HEK293 (cell line): ENCODE data around the gene CIC.

Experiments used
- EGR2 ChIP-seq: fragments of 450-650 bp; formaldehyde crosslinking; IDR thresholded peaks from 2 replicates; pipeline ENCODE4 v1.5.1; 2016; ENCODE audit warnings: low read depth, missing biosample characterization, missing genetic modification characterization
- FEZF1 ChIP-seq: fragments of 450-650 bp; formaldehyde crosslinking; IDR thresholded peaks from 2 replicates; pipeline ENCODE4 v1.5.1; 2016; ENCODE audit warnings: missing biosample characterization, missing genetic modification characterization
- GLIS2 ChIP-seq: fragments of 450-650 bp; formaldehyde crosslinking; IDR thresholded peaks from 2 replicates; pipeline ENCODE4 v1.5.1; 2016; ENCODE audit warnings: missing biosample characterization, missing genetic modification characterization
- HIC1 ChIP-seq: fragments of 450-650 bp; formaldehyde crosslinking; IDR thresholded peaks from 2 replicates; pipeline ENCODE4 v1.5.1; 2016; ENCODE audit warnings: missing biosample characterization, missing genetic modification characterization
- HOXA7 ChIP-seq: sonication (generic); formaldehyde crosslinking; IDR thresholded peaks from 2 replicates; pipeline ENCODE4 v1.8.1; 2022; ENCODE audit warnings: missing genetic modification reagents, borderline replicate concordance
- KLF1 ChIP-seq: fragments of 450-650 bp; formaldehyde crosslinking; IDR thresholded peaks from 2 replicates; pipeline ENCODE4 v1.5.1; 2016; ENCODE audit warnings: missing biosample characterization, missing genetic modification characterization
- KLF9 ChIP-seq: fragments of 450-650 bp; formaldehyde crosslinking; IDR thresholded peaks from 2 replicates; pipeline ENCODE4 v1.5.1; 2016; ENCODE audit warnings: missing biosample characterization, missing genetic modification characterization, low read depth
- PRDM10 ChIP-seq: fragments of 450-650 bp; formaldehyde crosslinking; IDR thresholded peaks from 2 replicates; pipeline ENCODE4 v1.5.1; 2016; ENCODE audit warnings: missing biosample characterization, missing genetic modification characterization
- RBAK ChIP-seq: fragments of 450-650 bp; formaldehyde crosslinking; IDR thresholded peaks from 2 replicates; pipeline ENCODE4 v1.5.1; 2016; ENCODE audit warnings: missing biosample characterization, missing genetic modification characterization
- WT1 ChIP-seq: fragments of 450-650 bp; formaldehyde crosslinking; IDR thresholded peaks from 2 replicates; pipeline ENCODE4 v1.5.1; 2016; ENCODE audit warnings: missing biosample characterization, missing genetic modification characterization
- ZBTB10 ChIP-seq: fragments of 450-650 bp; formaldehyde crosslinking; IDR thresholded peaks from 2 replicates; pipeline ENCODE4 v1.5.1; 2016; ENCODE audit warnings: missing biosample characterization, missing genetic modification characterization
- ZBTB17 ChIP-seq: fragments of 450-650 bp; formaldehyde crosslinking; IDR thresholded peaks from 2 replicates; pipeline ENCODE4 v1.5.1; 2016; ENCODE audit warnings: missing biosample characterization, missing genetic modification characterization
- ZFHX2 ChIP-seq: fragments of 450-650 bp; formaldehyde crosslinking; conservative IDR thresholded peaks from 2 replicates; pipeline ENCODE4 v1.5.1; 2016; ENCODE audit warnings: missing biosample characterization, missing genetic modification characterization
- ZFP69B ChIP-seq: fragments of 450-650 bp; formaldehyde crosslinking; IDR thresholded peaks from 2 replicates; pipeline ENCODE4 v1.5.1; 2016; ENCODE audit warnings: missing biosample characterization, missing genetic modification characterization
- ZNF140 ChIP-seq: fragments of 450-650 bp; formaldehyde crosslinking; IDR thresholded peaks from 2 replicates; pipeline ENCODE4 v1.5.1; 2016; ENCODE audit warnings: missing biosample characterization, missing genetic modification characterization
- ZNF26 ChIP-seq: fragments of 450-650 bp; formaldehyde crosslinking; IDR thresholded peaks from 2 replicates; pipeline ENCODE4 v1.5.1; 2016; ENCODE audit warnings: missing biosample characterization, missing genetic modification characterization
- ZNF37A ChIP-seq: fragments of 450-650 bp; IDR thresholded peaks from 2 replicates; pipeline ENCODE4 v1.5.1; 2018; ENCODE audit warnings: missing biosample characterization, missing genetic modification characterization
- ZNF398 ChIP-seq: fragments of 450-650 bp; formaldehyde crosslinking; IDR thresholded peaks from 2 replicates; pipeline ENCODE4 v1.5.1; 2017; ENCODE audit warnings: missing biosample characterization, missing genetic modification characterization
- ZNF501 ChIP-seq: fragments of 450-650 bp; formaldehyde crosslinking; IDR thresholded peaks from 2 replicates; pipeline ENCODE4 v1.5.1; 2016; ENCODE audit warnings: missing biosample characterization, missing genetic modification characterization
- ZNF518A ChIP-seq: fragments of 450-650 bp; formaldehyde crosslinking; conservative IDR thresholded peaks from 2 replicates; pipeline ENCODE4 v1.5.1; 2016; ENCODE audit warnings: low read depth, missing biosample characterization, missing genetic modification characterization
- ZNF747 ChIP-seq: fragments of 450-650 bp; formaldehyde crosslinking; IDR thresholded peaks from 2 replicates; pipeline ENCODE4 v1.5.1; 2016; ENCODE audit warnings: missing biosample characterization, missing genetic modification characterization

CIC gene

GRCh38 chr19:42246143-42246921 lies 22.7 kb upstream of the CIC start (continued):
- TF ChIP-seq HIC1 (tag by site-specific recombination) (peak; percentile 83), EGR2 (tag by site-specific recombination) (no peak), ZFHX2 (tag by site-specific recombination) (peak; percentile 53), ZNF518A (tag by site-specific recombination) (no peak), ZNF747 (no peak), GLIS2 (tag by site-specific recombination) (0 out of 2 replicates have a peak, but pooled peaks have one; percentile 18), RBAK (no peak), ZNF26 (tag by site-specific recombination) (no peak), ZNF140 (no peak), HOXA7 (CRISPR knock-in tag) (no peak), ZNF501 (0 out of 2 replicates have a peak, but pooled peaks have one; percentile 30), FEZF1 (tag by site-specific recombination) (no peak), ZBTB17 (peak; percentile 86), ZBTB10 (tag by site-specific recombination) (peak; percentile 47), ZFP69B (tag by site-specific recombination) (peak; percentile 75; the same call in 1 of the 2 replicates), WT1 (tag by site-specific recombination) (no peak), KLF9 (peak; percentile 36; the same call in 1 of the 2 replicates), PRDM10 (tag by site-specific recombination) (peak; percentile 27; the same call in 1 of the 2 replicates), KLF1 (peak; percentile 24; the same call in 1 of the 2 replicates), ZNF37A (tag by site-specific recombination) (no peak), ZNF398 (0 out of 2 replicates have a peak, but pooled peaks have one; percentile 19)
